H4 (cell line): ENCODE measurements around the gene CACNA1I. TPM values are rescaled to one million over a fixed set of nuclear protein-coding genes. Genes with fewer than 3 reads are reported as not detected.

Source experiments
- DNase-seq: peaks from one replicate; pipeline ENCODE4 v3.0.0-alpha.2; 2015; ENCODE audit warnings: low spot score
- total RNA-seq: library from RNA; depleted of rRNA; stranded (reverse); fragments of >200 nt; shearing (Covaris generic); gene quantifications from 2 replicates; pipeline ENCODE4 v1.2.3, GENCODE V29; 2014

The CACNA1I gene
- total RNA-seq, 1 experiment from 2014 or later = 0.19 TPM

DNA sequence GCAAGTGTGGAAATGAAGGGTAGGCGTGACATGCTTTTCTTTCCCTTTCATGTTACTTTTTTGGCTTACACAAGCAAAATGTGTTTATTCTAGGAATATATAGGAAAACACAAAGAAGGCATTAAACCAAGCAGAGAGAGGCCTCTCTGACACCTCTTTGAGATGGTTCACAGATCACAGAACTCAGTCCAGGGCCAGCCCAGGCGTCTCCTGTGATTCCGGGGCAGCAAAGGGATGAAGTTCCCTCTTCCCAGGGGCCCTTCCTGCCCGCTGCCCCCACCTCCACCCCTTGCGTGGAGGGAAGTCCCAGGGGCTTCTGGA, 78.0 kb downstream of the CACNA1I start:
- DNase-seq = no peak

- no peak for DNase-seq
Measured at GRCh38 chr22:39649500-39650089, 79.0 kb downstream of the CACNA1I start.

GRCh38 chr22:39651053-39651996, 80.8 kb downstream of the CACNA1I start:
- no peak for DNase-seq

DNA sequence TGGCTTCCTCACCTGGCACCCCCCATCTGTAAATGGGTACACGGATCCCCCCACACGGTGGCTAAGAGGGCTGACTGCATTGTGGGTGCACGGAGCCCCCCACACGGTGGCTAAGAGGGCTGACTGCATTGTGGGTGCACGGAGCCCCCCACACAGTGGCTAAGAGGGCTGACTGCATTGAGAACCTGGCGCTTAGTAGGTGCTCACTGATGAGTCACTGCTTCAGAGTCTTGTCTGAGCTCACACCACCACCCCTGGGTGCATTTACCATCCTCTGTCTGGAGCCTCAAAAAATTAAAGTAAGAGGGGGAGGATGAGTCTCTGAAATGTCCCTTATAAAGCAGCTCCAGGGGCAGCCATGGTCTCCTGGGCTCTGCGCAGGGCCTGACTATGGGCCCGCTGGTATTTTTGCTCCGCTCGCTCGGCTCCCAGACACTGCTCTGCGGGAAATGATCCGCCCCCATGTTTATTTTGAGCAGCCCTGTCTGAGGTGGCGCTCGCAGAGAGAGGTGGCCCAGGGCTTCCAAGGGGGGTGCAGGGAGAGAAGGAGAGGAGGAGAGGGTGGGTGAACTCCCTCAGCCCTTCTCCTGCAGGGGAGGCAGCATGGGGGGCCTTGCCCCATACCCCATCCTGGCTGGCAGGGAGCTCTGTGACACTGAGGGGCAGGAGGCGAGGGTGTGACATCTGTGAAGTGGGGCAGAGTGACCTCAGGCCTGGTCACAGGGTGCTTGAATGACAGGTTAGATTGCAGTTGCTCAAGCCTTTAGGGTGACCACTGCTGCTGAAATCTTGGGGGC, 82.6 kb downstream of the CACNA1I start:
- DNase-seq = no peak

- DNase-seq = no peak
Measured at GRCh38 chr22:39653787-39654077, 83.2 kb downstream of the CACNA1I start.

DNA sequence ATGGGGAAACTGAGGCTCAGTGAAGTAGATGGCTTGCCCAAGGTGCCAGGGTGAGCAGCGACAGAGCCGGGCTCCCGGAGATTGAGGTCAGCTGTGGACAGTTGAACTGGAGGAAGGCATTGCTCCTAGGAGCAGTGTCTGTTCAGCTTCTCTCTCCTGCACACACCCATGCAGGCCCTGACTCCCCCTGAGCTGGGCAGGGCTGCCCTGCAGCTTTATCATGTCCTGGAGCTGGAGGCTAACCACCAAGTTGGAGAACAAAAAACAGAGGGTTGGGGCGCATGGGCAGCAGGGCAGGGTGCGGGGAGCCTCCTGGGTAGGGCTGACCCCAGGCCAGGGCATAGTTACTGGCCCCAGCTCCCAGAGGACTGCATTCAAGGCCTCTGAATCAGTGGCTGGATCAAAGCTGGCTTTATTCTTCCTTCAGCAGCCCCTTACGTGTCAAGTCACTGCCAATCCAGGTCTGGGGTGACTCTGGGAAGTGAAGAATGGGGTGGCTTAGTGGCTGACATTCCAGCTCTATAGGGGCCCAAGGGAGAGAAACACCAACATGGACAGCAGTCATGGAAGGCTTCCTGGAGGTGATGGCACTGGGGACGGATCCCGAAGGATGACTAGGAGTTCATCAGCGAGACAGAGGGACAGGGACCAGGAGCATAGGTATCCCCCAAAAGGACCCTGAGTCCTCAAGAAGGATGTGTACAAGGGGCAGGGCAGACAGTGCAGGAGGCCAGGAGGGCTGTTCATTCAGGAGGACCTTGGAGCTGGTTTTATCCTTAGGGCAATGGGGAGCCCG, 83.8 kb downstream of the CACNA1I start:
- DNase-seq = no peak

DNA sequence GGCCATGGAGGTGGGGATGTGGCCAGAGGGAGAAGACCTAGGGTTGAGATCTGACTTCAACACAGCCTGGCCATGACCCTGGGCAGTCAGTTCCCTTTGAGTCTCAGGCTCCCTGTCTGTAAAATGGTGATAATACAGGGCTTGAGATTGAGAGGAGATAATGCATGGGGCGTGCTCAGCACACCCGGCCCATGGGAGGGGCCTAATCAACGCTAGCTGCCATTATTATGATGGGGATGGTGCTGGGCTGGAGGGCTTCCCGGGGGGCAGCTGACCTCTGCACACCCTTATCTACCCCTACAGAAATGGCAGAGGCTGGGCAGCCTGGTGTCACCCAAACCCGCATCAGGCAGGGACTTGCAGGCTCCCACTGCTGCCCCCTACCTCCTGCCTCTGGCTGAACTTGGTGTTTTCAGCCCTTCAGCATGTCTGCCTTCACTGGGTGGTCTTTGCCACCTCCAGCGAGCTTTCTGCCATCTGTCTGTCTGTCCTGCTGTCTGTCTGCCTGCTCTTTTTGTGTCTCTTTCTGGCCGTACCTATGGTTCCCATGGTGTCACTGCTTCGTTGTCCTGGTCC, 84.5 kb downstream of the CACNA1I start:
- DNase-seq = no peak

DNA sequence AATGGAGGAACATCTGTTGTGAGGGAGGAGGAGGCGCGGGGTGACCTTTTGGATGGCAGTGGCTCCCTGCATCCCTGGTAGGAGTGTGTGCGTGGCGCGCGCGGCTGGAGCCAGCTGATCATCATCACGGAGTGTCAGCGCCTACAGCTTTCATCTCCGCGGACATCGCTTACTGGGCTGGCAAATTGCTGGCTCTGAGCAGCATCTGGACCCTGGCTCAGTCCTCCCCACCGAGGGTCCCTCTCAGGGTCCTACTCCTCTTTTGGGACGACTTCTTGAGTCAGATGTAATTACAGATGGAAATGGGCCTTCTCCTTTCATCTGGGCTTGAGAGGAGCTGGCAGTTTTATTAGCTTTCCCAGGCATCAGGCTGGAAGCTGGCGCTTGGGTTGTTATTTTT, 85.3 kb downstream of the CACNA1I start:
- DNase-seq = no peak

GRCh38 chr22:39656495-39657490, 86.2 kb downstream of the CACNA1I start:
- no peak for DNase-seq

DNA sequence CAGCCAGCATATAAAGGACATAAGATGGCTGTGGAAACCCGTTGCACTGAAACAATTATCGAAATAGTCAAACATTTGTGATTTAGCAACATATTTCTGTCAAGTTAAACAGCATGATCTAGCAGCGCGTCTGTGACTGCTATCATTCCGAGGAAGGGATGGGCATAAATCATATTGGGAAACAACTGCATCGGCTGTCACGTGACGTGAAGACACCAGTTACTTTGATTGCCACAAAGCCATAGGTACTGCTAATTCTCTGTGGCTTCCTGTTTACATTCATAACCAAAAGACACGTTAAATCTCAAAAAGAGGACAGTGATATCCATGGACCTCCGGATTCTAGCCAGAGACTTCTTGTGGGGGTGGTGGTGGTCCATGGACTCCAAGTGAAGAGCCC, 87.8 kb downstream of the CACNA1I start:
- DNase-seq = no peak

DNA sequence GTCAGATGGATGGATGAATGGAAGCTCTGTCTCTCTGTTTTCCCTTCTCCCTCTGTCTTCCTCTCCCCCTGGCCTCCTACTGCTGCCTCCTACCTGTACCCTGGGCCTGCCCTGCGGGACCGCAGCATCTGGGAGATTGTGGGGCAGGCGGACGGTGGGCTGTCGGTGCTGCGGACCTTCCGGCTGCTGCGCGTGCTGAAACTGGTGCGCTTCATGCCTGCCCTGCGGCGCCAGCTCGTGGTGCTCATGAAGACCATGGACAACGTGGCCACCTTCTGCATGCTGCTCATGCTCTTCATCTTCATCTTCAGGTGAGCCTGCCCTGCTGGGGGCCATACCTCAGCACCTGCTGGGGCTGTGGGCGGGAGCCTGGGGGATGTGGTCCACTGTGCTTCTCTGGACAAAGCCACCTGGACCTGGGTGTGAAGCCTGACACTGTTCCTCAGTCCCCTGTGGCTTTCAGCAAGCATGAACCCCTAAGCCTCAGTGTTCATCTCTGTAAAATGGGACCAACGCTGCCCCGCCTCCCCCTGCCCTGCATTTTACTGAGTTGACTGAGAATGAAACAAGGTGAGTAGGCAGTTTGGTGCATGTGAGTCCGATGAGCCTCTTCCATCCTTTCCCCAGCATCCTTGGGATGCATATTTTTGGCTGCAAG, 88.4 kb downstream of the CACNA1I start:
- DNase-seq = no peak

- DNase-seq = no peak
Measured at GRCh38 chr22:39661501-39661841, 90.9 kb downstream of the CACNA1I start.

DNA sequence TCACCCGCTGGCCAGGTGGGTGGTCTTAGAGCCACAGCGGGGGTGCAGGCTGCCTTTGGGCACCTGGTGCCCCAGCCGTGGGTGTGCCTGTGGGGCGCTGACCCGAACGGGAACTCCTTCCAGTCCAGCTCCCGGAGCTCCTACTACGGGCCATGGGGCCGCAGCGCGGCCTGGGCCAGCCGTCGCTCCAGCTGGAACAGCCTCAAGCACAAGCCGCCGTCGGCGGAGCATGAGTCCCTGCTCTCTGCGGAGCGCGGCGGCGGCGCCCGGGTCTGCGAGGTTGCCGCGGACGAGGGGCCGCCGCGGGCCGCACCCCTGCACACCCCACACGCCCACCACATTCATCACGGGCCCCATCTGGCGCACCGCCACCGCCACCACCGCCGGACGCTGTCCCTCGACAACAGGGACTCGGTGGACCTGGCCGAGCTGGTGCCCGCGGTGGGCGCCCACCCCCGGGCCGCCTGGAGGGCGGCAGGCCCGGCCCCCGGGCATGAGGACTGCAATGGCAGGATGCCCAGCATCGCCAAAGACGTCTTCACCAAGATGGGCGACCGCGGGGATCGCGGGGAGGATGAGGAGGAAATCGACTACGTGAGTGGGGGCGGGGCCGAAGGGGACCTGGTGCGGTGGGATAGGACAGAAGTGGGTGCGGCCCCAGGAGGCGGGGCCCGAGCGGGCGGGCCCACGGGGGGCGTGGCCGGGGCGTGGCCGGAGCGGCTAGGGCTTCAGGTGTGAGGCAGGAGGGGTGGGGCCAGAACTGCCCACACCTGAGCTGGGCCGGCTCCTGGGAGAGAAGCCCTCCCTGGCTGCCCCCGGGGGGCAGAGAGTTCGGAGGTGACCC, 91.5 kb downstream of the CACNA1I start:
- no peak for DNase-seq

DNA sequence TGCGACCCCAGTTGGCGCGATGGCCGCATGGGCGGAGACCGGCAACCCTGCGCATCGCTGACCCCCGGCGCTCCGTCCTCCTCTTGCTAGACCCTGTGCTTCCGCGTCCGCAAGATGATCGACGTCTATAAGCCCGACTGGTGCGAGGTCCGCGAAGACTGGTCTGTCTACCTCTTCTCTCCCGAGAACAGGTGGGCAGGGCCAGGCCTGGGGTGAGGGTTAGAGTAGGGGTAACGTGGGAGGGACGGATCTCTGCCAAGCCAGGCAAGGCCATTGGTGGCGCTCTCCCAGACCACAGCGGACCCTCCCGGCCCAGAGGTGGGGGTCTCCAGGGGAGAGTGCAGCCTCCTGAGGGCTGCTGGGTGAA, 92.1 kb downstream of the CACNA1I start:
- DNase-seq = no peak

- no peak for DNase-seq
Measured at GRCh38 chr22:39663751-39664150, 93.2 kb downstream of the CACNA1I start.

GRCh38 chr22:39664485-39665200, 94.1 kb downstream of the CACNA1I start:
- DNase-seq = no peak

GRCh38 chr22:39665229-39665628, 94.7 kb downstream of the CACNA1I start:
- no peak for DNase-seq

GRCh38 chr22:39665661-39666431, 95.3 kb downstream of the CACNA1I start:
- DNase-seq = no peak
